HepG2 (cell line): Measurements from ENCODE around the gene ANKRD7. TPM values are rescaled to one million over a fixed set of nuclear protein-coding genes. Genes with fewer than 3 reads are reported as not detected.

Experiments used
- AFF4 ChIP-seq: sonication (generic); formaldehyde crosslinking; IDR thresholded peaks from 2 replicates; pipeline ENCODE4 v1.4.0; 2020; ENCODE audit warnings: missing genetic modification reagents
- BRF2 ChIP-seq: sonication (generic); formaldehyde crosslinking; IDR thresholded peaks from 2 replicates; pipeline ENCODE4 v1.8.1; 2022; ENCODE audit warnings: mild to moderate bottlenecking, missing genetic modification reagents
- GMEB2 ChIP-seq: IDR thresholded peaks from 2 replicates; pipeline ENCODE4 v1.6.1; 2016; ENCODE audit warnings: missing biosample characterization, missing genetic modification reagents, low read depth
- HMGXB4 ChIP-seq, 2 experiments: sonication (generic) in 1 of 2; formaldehyde crosslinking in 1 of 2; IDR thresholded peaks; 2 replicates each; pipeline versions ENCODE4 v1.4.0 to v1.6.1; 2018 to 2020; ENCODE audit warnings: missing genetic modification reagents in 2 of 2, borderline replicate concordance in 1 of 2, low read depth in 1 of 2, mild to moderate bottlenecking in 1 of 2, missing biosample characterization in 1 of 2
- NFIC ChIP-seq: IDR thresholded peaks from 2 replicates; pipeline ENCODE4 v1.6.1; 2012; ENCODE audit warnings: mild to moderate bottlenecking, low read length, inconsistent platforms
- PHB2 ChIP-seq: fragments of 450-650 bp; IDR thresholded peaks from 2 replicates; pipeline ENCODE4 v1.6.1; 2018; ENCODE audit not compliant: partially characterized antibody
- PITX1 ChIP-seq: sonication (generic); formaldehyde crosslinking; IDR thresholded peaks from 2 replicates; pipeline ENCODE4 v1.5.1; 2020; ENCODE audit warnings: mild to moderate bottlenecking, missing genetic modification reagents
- POGK ChIP-seq: sonication (generic); formaldehyde crosslinking; conservative IDR thresholded peaks from 2 replicates; pipeline ENCODE4 v1.8.0; 2022; ENCODE audit warnings: mild to moderate bottlenecking, moderate library complexity, missing genetic modification reagents
- SALL2 ChIP-seq: sonication (generic); formaldehyde crosslinking; IDR thresholded peaks from 2 replicates; pipeline ENCODE4 v1.8.1; 2023; ENCODE audit warnings: mild to moderate bottlenecking, missing genetic modification reagents, inconsistent platforms
- SATB2 ChIP-seq: sonication (generic); formaldehyde crosslinking; IDR thresholded peaks from 2 replicates; pipeline ENCODE4 v1.5.0; 2020; ENCODE audit warnings: missing genetic modification reagents
- TBL1XR1 ChIP-seq: fragments of 150-350 bp; IDR thresholded peaks from 2 replicates; pipeline ENCODE4 v1.6.1; 2014; ENCODE audit warnings: borderline replicate concordance, low read length; ENCODE audit not compliant: partially characterized antibody
- THYN1 ChIP-seq: sonication (generic); formaldehyde crosslinking; IDR thresholded peaks from 2 replicates; pipeline ENCODE4 v1.8.1; 2023; ENCODE audit warnings: low read depth, mild to moderate bottlenecking, moderate library complexity, missing genetic modification reagents, borderline replicate concordance
- ZBTB38 ChIP-seq: sonication (generic); formaldehyde crosslinking; IDR thresholded peaks from 2 replicates; pipeline ENCODE4 v1.5.1; 2020; ENCODE audit warnings: mild to moderate bottlenecking, missing genetic modification reagents
- ZNF124 ChIP-seq: sonication (generic); formaldehyde crosslinking; IDR thresholded peaks from 2 replicates; pipeline ENCODE4 v1.4.0; 2020; ENCODE audit warnings: missing genetic modification reagents
- ZNF430 ChIP-seq: sonication (generic); formaldehyde crosslinking; IDR thresholded peaks from 2 replicates; pipeline ENCODE4 v1.9.0; 2021; ENCODE audit warnings: mild to moderate bottlenecking, missing genetic modification reagents
- ZNF704 ChIP-seq: sonication (generic); formaldehyde crosslinking; IDR thresholded peaks from 2 replicates; pipeline ENCODE4 v1.8.1; 2023; ENCODE audit warnings: mild to moderate bottlenecking, inconsistent platforms, moderate library complexity, missing genetic modification reagents, borderline replicate concordance
- polyA plus RNA-seq, 8 experiments: library from polyadenylated mRNA; depleted of rRNA in 3 of 8; stranded (reverse) in 7 of 8; unstranded in 1 of 8; fragments of >200 nt; fragmentation: Illumina TruSeq in 4 of 8; extraction: Trizol in 4 of 8; gene quantifications; 2 replicates each; pipeline versions ENCODE4 v1.2.1 to v1.2.3, GENCODE V29; 2011 to 2016; ENCODE audit warnings: low read depth in 4 of 8, missing spikeins in 1 of 8, mixed read lengths in 1 of 8; ENCODE audit not compliant: insufficient read depth in 1 of 8
- total RNA-seq, 5 experiments: library from RNA; depleted of rRNA; stranded (reverse); fragments of >200 nt; fragmentation: Illumina TruSeq; extraction: Trizol; gene quantifications; 2 replicates each; pipeline ENCODE4 v1.2.3, GENCODE V29; 2016; ENCODE audit warnings: low read depth in 1 of 5

Gene ANKRD7
- total and polyA plus RNA-seq, 2 of the 13 experiments (the other 11 are each of a cell fraction or from before 2014, with no cell fraction given) = not detected

GRCh38 chr7:118183786-118184564 lies 40.5 kb upstream of the ANKRD7 start, which contains the start of gene LSM8 (continued):
- no peak for TF ChIP-seq SATB2 (CRISPR knock-in tag)
- no peak for TF ChIP-seq ZNF704 (CRISPR knock-in tag)
- TF ChIP-seq ZNF124 (CRISPR knock-in tag) = peak; percentile 75; the same call in 1 of the 2 replicates
- no peak for TF ChIP-seq BRF2 (CRISPR knock-in tag)
- TF ChIP-seq POGK = peak; percentile 73; the same call in 1 of the 2 replicates
- no peak for TF ChIP-seq PHB2
- peak; percentile 81; the same call in 1 of the 2 replicates for TF ChIP-seq ZNF430 (CRISPR knock-in tag)
- TF ChIP-seq NFIC = no peak
- no peak for TF ChIP-seq PITX1 (CRISPR knock-in tag)
- TF ChIP-seq TBL1XR1 = no peak
- TF ChIP-seq HMGXB4 (CRISPR knock-in tag; IDR thresholded peaks at IDR 0.05; ENCODE audit: borderline replicate concordance in 1 of 2, low read depth in 1 of 2) = peak; percentile 71 to 75
- no peak for TF ChIP-seq AFF4 (CRISPR knock-in tag)
- peak; percentile 84; the same call in 1 of the 2 replicates for TF ChIP-seq SALL2 (CRISPR knock-in tag)
- TF ChIP-seq THYN1 = no peak
- peak; percentile 45; the same call in 1 of the 2 replicates for TF ChIP-seq ZBTB38 (CRISPR knock-in tag)
- TF ChIP-seq GMEB2 (CRISPR knock-in tag) = no peak
